Measurements from ENCODE around the gene IQSEC1.

Gene IQSEC1

DNA sequence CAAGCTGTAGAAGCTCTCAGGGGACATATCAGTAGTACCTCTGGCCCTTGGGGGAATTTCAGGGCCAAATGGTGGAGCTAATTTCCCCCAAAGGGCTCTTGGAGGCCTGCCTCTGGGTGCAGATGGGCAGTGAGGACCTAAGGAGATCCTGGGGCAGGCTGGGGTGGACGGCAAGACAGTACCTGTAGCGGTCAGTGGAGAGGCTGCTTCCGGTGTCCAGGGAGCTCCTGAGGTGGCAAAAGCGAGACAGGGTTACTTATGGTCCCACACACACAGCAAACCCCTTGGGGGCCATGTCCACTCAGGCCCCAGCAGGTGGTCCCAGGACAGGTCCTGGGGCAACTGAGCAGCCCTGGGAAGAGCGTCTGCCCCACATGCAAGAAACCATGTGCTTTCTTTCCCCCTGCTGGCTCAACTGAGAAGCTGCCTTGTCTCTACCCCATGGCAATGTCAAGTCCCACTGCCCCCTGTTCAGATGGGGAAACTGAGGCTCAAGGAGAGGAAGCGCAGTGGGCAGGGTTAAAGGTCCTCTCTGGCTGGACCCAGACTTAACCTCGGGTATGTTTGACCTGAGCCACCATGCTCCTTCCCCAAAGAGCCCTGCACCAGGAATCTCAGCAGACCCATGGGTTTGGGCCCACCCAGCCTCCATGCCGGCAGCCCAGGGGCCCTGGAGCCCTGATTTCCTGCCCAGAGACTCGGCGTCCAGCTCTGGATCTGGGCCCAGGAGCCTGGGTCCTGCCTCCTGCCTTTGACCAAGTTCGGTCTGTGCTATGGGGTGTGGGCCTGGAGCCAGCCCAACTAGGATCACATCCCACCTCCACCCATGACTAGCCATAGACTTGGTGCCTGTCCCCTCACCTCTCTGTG lies 25.7 kb downstream of the IQSEC1 start:
- no peak for DNase-seq (ENCODE audit: low spot score)

DNA sequence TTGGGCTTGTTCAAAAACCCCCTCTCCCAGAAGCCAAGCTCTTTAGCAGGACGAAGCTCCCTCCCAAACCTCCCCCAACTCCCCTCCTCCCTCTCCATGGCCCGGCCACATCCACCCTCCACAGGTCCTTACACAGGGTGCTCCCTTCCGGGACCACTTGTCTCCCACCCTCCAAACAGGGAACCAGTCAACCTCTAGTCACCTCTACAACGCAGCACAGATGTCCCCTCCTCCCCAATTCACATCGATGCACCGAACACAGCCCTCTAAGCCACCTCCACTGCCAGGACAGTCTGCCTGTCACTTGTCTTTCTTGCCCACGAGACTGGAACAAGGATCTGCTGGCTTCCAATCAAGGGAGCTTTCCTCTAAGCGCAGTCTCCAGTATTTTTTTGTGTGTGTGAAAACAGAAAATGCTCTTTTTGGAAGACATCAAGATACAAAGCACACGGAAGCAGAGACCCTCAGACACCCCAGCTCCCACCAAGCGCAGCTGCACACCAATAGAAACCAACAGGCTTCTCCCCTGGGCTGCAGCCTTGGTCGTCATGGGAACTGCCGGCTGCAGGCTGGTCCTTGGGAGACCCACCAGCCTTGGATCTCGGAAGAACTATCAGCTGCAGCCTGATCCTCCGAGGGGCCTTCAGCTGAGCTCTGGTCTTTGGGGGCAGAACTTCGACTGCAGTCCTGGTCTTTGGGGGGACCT lies 26.5 kb downstream of the IQSEC1 start:
- DNase-seq (ENCODE audit: low spot score): peak; percentile 39

DNA sequence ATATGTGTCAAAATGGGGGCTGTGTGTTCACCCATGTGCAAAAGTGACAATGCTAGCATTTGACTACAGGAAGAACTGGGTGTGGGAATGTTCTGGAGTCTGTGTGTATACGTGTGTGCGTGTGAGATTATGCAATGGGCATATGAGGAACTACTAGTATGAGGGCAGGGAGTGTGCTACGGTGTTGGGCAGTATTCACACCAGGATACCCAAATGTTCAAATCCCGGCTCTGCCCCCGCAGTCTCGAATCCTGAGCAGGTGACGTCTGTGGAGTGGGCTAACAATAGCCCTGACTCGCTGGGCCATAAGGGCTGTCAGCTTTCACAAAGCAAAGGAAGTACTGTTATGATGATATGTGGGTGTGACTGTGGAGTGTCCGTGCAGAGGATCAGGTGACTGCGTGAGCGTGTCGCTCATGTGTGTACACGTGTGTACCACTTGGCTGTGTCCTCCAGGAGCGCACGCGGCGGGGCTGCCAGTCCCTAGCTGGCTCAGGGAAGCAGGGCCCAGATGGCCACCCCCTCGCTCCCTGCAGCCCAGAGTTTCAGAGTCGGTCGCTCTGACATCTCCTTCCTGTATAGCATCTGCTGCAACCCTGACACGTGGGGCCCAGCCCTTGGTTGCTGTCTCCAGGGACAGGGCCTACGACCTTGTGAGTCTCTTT lies 27.2 kb downstream of the IQSEC1 start:
- DNase-seq (ENCODE audit: low spot score): peak; percentile 78

DNA sequence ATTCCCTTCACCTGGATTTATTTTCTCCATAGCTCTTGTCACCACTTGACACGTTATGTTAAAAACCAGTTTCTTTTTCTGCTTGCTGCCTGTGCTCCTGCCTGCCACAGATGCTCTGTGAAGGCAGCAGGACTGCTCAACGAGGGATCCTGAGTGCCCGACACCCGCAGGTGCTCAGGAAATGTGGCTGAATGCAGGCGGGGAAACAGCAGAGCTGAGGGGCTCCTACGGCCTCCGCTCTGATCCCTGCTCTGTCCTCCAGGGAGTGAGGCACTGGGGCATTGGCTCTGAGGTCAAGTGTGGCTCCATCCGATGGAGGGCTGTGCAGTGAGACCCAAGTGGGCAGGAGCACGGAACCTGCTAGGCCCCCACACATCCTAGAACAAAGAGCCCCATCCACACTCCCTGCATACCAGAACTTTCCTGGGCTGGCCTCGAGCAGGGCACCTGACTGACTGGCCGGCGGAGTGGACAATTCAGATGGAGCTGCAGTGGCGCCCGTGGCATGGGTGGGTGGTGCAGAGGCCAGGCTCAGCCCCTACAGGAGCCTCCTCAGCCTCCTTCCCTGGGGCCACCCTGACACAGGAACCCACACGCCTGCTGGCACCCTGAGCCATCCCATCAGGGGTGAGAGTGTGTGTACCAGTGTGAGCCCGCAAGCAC lies 27.9 kb downstream of the IQSEC1 start:
- DNase-seq (ENCODE audit: low spot score): no peak

DNA sequence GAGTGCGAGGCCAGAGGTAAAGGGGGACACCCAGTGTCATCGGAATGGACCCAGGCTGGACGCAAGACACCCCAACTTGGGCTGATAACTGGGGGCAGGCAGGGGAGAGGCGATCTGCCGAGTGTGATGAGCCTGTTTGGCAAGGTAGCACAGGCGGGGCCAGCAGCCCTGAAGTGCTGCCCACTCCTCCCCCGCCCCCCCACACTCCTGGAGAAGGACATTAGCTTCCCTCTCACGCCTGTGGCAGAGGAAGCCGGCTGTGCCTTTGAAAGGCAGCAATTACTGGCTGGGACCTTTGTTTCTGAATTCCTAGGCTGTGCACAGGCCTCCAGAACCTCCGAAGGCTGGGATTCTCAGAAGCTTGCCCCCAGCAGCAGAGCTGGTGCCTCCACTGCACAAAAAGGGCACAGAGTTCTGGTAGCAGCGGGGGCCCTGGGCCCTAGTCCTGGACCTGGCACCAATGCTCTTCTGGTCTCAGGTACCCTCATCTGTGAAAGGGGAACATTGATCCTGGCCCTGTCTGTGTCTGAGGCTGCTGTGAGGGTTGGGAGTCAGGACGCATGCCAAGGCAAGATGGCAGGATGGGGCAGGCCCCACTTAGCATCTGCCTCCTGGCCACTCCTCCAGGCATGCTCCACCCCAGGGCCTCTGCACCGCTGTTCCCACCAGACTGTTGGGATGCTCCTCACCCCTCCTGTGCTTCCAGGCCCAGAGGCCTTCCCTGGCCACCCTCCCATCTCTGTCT lies 28.6 kb downstream of the IQSEC1 start:
- DNase-seq (ENCODE audit: low spot score): no peak

DNA sequence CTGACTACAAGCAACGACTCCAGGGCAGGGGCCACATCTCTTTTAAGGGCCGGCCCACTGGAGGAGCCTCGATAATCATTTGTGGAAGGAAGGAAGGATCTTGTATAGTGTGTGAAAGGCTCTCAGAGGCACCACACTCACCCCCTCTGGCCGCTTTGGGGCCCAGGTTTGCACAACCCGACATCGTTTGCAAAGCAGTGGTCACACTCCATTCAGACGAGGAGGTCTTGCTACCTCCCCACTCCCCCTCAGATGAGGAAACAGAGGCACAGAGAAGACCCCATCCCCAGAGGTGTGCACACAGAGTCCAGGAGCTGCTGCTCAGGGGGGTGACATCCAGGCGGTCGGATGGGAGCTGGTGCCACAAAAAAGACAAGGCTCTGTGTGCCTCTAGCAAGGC lies 29.6 kb downstream of the IQSEC1 start:
- no peak for DNase-seq (ENCODE audit: low spot score)

DNA sequence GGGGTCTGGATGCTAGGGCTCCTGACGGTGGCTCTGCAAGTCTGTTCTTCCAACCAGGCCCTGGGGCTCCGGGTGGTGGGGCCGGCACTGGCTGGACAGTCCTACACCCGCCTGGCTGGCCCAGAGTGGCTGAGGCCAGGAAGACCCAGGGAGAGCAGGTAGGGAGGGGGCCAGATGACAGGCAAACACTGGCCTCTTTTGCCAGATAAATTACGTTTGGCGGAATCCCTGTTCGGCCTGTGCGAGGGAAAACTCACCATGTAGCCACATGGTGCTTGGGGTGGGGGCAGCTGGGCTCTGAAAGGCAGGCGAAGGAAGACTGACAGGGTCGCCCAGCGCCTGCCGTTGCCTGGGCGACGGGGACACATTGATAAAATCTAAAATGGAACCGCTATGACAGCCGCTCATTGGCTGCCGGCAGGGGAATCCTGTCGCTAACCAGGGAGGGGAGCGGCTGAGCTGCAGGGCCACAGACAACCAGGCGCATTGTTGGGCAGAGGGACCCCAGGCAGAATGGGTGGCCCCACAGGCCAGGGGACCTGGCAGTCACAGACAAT lies 30.4 kb downstream of the IQSEC1 start:
- DNase-seq (ENCODE audit: low spot score): no peak

DNA sequence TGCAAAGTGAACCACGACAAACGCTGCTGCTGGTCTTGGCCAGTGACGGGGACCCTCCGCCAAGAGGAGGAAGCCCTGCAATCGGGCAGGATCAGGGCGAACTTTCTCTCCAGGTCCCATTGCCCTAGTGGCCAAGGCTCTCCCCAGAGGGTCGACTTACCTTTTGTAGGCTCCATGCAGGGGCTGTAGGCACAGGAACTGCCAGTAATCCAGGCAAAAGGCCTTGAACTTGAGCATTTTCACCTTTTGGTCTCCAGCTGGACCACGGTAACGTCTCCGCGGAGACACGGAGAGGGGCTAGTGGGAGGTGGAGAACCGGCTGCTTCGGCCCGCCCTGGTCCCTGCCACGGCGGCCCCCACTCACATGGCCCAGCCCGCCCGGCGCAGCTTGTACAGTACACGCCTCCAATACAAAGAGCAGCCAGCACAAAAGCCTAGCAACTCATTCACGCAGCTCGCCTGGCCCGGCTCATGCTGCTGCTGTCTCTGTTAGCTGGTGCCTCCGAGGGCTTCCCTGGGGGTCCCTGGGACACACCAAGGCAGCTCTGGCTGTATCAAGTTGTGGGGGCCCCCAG lies 31.0 kb downstream of the IQSEC1 start:
- no peak for DNase-seq (ENCODE audit: low spot score)

DNA sequence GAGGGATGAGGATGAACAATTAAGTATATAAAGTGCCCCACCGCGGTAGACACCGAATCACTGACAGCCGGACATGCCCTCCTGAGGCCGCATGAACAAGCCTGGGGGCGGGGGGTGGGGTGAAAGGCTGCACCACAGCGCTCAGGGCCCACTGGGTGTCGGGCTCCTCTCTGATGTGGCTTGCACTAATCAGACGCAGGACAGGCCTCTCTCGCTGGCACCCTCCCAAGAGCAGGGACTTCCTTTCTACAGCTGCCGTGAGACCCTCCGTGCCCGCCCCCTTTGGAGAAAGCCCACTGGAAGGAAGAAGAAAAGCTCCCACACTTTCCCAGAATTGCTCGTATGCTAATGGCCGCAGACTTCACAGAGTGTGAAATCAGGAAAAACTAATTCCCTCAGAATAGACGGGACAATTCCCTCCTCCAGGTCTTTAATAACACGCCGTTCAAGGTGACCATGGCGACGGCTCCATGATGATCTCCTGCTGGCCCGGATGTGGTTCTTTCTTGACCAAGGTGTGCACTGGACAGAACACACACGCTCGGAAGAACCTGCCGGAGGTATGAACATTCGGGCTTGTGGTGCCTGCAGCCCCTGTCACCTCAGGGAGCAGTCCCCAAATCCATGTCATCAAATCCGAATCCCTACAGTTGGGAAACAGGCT lies 32.0 kb downstream of the IQSEC1 start:
- DNase-seq (ENCODE audit: low spot score): no peak

DNA sequence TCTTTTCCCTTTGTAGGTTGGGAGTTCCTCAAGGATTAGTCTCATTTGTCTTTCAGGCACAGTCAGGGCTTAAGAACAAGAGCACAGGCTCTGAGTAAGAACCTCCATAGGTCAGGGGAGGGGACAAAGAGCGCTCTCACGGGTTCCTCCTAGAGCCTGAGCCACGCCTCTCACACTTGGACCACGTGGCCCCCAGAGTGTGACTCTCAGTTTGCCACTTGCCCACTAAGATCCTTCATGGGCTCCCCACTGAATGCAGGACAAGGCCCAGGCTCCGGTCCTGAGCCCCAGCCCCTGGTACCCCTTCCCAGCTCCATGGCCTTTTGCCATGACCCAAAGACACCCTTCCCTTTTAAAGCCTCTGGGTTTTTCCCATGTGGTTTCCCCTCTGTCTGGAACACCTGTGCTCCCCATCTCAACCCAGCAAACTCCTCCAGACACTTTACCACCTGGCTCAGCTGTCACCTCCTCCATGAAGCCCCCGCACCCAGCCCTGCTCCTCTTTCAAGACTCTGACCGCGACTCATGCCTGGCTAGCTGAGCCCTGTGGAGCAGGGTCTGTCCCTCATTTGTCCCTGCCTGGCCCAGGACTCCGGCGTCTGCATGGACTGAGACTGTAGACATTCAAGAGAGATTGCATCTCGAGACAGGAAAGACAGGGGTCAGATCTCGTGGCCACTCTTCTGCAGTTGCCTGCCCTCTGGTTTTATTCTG lies 32.7 kb downstream of the IQSEC1 start:
- peak; percentile 37 for DNase-seq (ENCODE audit: low spot score)

DNA sequence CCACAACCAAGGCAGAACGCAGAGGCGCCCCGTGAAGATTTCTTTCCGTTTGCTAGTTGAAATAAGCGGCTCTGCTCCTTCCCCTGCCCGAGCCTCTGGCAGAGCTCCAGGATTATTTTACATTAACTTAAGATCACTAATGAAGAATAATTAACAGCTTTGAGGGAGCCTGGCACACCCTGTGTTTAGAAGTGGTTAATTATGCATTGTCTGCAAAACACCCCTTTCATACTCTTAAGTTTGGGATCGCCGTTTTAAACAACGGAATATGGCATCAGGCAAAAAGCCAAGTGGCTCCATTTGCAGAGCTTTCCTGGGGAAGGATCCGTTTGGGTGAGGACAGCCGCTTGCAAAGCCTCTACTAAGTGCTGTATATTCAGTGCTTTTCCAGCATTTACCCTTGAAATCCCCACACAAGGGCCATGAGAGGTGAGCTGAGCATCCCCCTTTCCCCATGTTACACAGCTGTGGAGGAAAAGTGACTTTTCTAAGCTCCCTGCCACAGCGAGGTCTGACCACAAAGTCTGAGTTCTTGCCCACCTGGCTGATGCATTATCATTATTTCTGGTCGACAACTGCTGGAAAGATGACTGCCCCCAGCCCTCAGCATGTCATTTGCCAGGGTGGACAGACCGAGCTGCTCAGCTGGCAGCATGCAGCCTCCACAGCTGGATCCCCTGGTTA lies 33.9 kb downstream of the IQSEC1 start:
- DNase-seq (ENCODE audit: low spot score): no peak

DNA sequence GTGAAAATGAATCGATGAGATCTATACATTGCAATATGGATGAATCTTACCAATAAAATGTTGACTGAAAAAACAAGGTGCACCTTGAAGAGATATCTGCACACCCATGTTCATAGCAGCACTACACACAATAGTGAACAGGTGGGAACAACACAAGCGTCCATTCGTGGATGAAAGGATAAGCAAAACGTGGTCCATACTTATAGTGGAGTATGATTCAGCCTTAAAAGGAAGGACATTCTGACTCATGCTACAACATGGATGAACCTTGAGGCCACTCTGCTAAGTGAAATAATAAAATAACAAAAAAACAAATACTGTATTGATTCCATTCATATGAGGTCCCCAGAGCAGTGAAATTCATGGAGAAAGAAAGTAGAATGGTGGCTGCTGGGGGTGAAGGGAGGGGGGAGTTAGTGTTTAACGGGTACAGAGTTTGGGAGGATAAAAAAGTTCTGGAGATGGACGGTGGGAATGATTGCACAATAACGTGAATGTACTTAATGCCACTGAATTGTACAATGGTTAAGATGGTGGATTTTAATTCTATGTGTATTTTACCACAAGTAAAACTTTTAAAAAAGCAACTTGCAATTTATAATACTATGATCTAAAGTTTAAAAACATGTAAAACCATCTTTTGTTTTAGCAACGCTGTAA lies 35.6 kb downstream of the IQSEC1 start:
- no peak for DNase-seq (ENCODE audit: low spot score)

DNA sequence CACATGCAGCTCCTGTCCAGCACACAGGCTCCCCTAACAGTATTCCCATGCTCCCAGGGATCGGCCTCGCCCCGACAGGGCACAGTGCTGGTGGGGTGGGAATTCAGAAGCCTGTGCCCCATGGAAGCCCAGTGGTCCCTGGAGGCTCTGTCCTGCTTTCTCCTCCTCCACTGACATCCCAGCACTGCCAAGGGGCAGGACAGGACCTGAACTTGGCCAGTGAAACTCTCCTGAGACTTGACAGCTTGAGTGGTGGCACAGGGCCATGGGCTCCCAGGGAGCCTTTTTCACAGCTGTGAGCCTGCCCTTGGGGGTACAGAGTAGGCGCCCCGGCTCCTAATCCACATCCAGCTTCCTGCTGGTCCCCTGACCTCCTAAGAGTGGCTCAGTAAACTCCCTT lies 38.4 kb downstream of the IQSEC1 start:
- DNase-seq (ENCODE audit: low spot score): no peak

DNA sequence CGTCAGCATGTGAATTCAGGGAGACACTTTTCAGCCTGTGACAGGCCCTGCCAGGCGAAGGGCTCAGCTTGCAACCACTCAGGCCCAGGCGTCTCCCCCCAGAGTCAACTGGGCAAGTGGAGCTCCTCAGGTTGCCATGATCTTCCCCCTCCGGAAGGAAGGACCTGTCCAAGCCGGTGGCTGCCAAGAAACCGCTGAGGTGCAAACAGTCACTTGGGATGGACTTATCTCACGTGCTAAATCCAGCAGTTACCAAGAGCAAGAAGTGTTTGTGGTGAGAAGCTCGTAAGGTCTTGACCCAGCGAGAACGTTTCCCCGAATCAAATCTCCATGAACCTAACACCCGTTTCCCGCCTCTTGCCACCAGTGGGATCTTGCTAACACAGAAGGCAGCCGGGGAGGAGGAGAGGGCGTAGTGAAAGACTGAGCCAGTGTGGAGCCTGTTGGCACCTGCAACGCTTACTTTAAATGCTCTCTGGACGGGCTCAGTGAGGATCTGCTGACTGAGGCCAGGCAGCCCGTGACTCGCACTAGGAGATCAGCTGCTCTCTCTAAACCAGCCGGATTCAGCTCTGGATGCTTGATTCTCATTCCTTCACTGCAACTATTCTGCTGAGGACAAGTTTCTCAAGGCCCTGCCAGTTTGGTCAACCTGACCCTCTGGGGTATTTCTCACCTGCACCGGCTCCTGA lies 39.0 kb downstream of the IQSEC1 start:
- no peak for DNase-seq (ENCODE audit: low spot score)

DNA sequence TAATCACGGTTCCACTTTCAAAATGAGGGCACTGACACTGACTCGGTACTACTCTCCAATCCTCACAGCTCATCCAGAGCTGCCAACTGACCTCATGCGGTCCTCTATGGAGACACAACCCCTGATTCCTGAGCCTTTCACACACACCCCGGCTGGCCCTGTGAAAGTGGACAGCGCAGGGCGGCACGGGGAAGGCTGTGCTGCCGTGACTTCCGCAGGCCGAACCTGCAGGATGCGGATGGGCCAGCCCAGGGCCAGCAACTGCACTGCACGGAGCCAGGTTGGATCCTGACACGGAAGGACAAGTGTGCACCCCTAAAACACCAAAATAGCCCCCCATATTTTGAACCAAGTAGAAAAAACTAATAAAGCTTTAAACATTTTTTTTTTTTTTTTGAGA lies 41.0 kb downstream of the IQSEC1 start:
- no peak for DNase-seq (ENCODE audit: low spot score)

DNA sequence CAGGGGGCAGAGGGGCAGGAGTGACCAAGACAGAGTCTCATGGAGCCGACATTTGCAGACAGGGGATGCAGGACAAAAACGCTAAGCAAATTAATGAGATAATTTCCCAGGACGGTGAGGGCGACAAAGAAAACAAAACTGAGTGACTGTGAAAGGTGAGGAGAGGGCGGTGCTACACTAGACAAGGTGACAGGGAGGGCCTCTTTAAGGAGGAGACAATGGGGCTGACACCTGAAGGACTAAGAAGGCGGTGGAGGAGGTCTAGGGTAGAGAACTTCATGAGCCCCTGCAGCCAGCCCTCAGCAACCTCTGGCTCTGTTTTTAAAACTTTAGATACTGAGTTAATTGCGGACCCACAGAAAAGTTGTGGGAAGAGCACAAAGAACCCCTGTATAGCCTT lies 41.6 kb downstream of the IQSEC1 start:
- no peak for DNase-seq (ENCODE audit: low spot score)

DNA sequence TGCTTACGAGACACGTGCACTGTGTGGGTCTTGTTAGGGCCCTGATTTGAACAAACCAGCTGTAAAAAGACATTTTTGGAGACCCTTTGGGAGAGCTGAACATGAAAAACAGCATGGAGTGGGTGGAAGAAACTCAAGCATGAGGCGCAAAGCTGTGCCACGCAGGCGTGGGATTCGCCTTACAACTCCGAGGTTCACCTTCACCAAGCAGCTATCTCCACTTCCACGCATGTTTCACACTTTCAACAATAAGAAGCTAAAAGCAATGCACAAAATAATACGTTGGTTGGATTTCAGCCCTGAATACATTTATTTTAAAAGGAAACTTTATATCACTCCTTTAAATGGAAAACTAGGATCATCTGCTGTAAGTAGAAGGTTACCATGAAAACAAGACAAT lies 42.5 kb downstream of the IQSEC1 start:
- DNase-seq (ENCODE audit: low spot score): no peak
